ENCODE data around the gene HHAT.

Gene HHAT

DNA sequence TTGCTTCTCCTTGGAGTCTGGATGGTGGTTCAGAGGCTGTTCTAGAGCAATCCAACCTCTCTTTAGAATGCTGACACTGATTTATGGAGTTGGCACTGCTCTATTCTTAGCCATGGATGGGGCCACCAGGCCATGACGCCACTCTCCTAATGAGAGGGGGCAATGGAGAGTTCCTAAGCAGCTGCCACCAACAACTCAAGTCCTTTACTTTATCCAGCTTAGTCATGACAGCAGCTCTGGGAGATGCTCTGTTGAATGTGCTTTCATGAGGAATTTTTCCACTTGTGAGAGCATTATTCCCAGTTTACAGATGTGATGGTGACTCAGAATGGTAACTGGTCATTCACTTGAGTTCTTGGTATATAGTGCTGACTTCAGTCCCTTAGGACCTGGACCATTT is 366.3 kb downstream of the HHAT start:
- DNase-seq = no peak

DNA sequence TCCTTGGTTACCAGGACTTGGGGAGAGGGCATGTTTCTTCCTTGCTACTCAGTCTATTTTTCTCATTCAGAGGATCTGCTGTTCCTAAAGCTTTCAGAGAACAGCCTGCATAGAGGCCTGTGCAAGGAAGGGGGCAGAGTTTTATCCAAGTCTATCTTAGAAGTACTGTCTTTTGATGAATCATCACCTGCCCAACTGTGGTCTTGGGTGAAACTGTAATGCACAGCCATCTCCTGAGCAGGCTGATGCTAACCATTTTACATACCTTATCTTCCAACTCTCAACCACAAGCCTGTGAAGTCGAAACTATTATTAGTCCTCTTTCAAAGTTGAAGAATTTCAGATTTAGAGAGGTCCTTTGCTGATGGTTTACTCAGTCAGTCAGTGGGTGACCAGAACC is 368.0 kb downstream of the HHAT start:
- DNase-seq = no peak

DNA sequence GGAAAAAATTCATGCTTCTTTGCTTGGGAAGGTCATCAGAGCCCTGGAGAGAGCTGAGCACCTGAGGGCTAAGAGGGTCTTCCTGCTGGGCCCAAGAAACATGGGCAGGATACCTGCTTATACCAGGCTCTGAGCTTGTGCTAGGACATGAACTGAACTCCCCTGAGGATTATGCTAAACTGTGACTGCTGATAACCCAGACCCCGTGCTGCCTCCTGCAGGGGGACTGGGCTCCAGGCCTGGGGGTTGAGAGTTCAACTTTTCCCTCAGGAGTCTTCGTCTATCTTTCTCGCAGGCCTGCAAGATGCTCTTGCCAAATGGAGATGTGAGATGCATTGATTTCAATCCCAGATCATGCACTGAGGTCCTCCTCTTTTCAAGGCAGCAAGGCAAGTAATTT is 368.5 kb downstream of the HHAT start:
- no peak for DNase-seq

DNA sequence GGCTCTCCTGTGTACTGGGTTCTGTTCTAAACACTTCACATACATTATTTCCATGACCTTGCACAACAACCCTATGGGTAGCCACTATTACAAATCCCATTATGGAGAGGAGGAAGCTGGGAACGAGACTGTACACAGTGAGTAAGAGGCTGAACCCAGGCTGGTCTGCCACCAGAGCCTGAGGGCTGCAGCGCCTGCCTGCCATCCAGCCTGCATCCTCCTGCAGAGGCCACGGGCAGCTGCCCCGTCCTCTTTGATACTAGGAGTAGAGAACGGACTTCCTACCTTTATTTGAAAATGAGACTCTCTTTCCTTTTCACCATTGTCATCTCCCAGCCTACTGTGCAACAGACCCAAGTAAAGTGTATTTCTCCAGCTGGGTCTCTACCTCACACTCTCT is 370.0 kb downstream of the HHAT start:
- DNase-seq = no peak

DNA sequence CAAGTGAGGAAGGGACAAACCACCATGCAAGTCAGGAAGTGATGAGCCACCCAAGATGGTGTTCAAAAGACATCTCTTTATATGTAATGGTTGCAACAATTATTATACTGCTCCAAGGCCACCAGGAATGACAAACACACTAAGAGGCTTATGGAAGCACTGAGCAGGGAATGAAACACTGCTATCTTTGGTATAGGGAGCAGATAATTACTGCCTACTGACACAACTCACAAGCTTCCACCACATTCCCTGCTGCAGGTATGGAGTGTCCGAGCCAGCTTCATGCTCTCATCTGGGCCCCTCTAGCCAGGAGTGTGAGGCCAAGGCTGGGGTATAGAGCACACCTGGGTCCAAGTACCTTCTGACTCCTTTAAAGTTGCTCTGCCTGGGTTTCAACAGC is 371.4 kb downstream of the HHAT start:
- no peak for DNase-seq

DNA sequence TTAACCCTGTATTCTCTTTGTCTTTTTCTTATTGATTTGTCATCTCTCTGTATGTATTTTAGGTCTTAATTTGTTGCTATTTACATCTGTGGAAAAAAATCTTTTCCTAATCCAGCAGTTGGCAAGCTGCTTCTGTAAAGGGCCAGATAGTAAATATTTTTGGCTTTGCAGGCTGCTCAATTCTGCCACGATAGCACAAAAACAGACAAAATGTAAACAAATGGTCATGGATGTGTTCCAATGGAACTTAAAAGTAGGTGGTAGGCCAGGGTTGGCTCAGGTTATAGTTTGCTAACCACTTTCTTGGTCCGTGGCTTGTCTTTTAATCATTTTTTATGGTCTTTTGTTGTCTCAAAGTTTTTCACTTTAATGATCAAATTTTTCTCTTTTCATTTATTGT is 371.8 kb downstream of the HHAT start:
- DNase-seq = no peak

DNA sequence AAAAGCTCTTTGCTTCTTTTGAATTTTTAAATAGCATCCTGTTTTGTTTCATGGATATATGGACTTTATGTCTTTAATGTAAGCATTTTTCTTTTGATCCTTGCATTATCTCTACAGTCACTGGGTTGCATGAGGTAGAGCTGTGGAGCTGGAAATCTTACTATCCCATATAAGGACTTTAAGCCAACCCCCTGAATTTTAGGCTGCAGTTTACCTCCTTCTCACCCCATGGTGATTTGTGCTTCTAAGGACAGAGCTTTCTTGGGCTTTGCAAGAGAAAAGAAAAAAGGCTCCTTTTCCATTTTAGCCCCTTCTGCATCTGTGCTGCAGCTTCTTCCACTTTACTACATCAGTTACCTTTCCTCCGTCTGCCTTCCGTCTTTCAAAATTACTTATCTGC is 373.8 kb downstream of the HHAT start:
- no peak for DNase-seq

DNA sequence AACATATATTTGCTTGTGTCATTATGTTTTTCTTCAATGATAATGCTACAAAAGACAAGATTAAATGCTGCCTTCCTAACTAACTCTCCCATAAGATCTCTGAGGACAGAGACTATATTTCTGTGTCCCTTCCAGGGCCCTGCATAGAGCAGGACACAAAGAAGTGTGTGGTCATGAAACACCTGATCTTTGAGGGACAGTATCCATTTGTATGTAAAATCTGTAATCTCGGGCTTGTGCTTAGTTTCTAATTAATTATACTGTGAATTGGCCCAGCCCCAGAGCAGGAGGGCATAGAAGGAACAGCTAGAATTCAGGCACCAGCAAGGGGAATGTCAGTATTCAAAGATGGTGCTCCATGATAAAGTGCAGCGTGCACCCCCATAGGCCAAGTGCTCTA is 374.9 kb downstream of the HHAT start:
- no peak for DNase-seq

DNA sequence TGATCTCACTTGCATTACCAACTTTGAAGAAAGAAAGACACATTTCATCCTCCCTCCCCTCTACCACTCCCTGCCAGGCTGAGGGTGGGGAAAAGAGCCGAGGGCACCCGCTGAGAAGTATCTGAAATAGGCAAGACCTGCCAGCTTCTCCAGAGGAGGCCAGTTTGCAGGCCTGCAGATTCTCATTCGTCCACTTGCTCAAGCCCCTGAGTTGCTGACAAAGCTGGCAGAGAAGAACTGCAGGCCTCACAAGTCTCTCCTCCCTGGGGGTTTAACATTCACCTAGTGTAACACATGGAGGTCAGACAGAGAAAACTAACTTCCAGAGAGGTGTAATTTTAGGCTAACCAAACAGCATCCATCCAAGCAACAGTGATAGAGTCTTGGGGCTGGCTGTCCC is 376.4 kb downstream of the HHAT start:
- no peak for DNase-seq

DNA sequence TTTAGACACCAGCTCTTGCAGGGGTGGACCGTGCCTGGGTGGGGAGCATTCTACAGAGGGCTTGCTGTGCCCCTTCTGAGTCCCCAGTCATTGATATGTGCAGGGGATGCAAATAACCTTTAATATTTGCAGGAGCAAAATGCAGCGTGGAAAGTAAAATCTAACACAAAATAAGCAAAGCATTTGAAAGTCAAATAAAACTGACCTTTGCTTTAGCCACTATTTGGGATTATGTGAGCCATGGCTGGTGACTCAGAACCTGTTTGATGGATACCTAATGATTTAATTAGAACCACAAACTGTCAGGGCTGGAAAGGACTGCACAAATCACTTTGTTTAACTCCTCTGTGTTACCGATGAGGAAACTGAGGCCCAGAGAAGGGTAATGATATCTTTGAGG is 377.5 kb downstream of the HHAT start:
- DNase-seq = no peak

DNA sequence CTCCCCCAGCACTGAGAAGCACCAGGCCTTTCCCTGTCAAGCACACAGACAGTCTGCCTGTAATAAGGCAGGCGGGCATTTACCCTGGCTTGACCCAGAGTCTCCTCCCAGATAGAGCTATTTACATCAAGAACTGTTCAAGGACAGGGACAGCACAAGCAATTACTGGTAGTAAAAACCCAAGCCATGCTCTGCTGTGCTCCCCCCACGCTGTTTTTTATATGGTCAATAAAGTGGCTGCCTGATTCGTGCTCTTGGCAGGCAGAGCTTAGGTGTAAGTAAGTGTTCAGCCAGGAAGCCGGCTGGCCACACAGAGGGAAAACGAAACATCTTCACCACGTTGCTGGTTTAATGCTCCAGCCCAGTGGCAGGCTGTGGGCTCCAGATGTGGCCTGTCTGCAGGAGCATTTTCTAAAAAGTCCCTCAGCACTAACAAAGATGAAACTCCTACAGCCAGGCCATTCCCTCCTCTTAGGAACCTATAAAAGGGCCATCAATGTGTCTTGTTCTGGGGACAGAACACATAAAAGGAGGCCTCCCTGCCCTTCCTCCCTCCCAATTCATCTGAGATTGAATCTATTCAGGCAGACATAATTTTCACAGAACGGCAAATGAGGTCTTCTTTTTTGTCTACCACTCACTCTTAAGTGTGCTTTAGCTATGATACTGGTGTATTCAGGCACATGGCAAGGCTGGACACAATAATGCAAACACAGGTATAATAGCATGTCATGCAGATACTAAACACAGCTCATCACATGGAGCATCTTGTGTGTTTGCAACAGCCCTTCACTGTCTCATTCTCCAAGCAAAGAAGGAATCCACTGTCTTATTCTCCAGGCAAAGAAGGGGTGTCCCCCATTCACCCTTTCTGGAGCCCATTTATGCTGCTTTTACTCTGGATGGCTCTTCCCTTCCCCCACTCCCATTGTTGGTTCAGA is 378.9 kb downstream of the HHAT start:
- no peak for DNase-seq

DNA sequence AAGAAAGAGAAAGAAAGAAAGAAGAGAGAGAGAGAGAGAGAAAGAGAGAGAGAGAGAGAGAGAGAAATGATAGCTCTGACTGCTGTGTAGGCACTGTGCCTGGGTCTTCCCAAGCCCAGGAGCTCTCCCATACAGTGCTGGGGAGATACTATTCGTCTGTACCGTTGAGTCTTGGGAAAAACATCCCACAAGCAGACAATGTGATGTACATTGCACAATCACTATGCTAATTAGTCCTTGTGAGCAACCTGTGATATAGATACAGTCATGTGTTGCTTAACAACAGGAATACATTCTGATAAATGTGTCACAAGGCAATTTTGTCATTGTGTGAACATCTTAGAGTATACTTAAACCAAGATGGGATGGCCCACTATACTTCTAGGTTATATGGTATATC is 381.0 kb downstream of the HHAT start:
- DNase-seq = no peak

DNA sequence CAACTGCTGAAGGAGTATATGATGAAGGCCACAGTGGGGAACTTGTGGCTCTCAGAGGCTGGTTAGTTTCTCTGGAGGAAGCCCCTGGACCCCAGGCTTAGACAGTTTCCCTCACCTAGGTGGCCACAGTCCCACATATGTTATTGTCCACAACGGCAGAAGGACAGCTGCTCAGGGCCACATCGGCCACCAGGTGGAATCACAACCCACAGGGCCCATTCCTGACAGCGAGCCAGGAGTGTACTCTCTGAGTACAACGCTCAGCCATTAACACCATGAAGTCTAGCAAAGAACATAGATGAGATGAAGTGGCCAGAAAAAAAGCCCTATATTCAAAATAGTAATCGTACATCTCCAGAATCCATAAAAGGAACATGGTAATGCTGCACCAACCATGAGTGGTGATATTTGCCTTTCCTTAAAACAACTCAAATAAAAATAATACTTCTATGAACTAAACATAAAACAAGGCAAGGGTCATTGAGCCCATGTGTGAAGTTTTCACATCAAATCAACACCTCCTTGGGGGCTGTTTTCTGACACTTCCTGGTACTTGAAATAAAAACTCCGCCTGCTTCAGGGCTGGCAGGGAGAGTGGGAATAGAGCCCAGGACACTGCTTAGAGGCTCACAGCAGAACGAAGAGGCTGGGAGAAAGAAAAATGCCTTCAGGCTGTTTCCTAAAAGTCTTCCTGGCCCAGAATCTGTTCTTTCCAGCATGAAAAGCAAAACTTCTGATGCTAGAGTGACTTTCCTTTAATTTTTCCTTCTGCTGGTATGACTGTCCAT is 383.3 kb downstream of the HHAT start:
- DNase-seq = no peak

DNA sequence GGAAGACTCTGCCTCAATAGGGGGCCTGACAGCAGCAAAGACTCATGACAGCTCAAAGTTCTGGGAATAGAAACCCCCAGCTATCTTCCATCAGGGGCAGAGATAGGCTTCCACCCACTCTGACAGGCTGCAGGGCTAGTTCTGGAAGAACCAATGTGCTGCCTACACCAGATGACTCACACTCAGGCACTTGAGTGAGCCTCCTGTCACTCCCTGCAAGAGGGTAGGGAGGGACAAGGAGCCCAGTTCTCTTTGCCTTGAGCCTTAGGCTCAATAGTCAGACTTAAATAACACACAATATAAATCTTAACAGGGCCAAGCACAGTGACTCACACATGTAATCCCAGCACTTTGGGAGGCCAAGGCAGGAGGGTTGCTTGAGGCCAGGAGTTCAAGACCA is 386.4 kb downstream of the HHAT start:
- no peak for DNase-seq

DNA sequence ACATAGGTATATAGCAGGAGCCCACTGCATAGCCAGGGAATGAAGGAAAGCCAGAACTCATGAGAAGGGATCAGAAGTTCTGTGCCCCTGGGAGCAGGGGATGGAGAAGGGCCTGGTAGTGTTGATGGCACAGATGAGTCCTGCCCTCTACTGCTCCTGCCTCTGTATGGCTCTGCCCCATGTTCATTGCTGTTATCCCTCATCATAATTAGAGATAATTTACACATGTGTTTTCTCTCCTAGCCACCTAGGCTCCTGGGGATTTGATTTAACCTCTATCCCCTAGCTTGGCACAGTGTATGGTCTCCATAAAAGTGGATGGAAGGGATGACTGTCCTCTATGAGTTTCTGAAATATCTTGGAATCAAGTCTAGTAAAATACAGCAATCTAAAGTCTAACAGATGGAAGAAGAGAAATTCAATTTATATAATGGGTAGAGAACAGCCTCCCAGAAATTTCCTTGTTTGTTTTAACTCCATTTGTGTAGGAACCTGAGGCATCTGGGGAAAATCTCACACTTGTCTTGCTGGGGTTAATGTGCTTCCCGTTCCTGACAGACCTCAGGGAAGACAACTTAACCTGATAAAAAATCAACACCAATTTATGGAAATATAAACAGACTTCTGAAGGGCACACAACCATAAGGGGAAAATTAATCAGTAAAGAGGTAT is 393.8 kb downstream of the HHAT start:
- DNase-seq = no peak

DNA sequence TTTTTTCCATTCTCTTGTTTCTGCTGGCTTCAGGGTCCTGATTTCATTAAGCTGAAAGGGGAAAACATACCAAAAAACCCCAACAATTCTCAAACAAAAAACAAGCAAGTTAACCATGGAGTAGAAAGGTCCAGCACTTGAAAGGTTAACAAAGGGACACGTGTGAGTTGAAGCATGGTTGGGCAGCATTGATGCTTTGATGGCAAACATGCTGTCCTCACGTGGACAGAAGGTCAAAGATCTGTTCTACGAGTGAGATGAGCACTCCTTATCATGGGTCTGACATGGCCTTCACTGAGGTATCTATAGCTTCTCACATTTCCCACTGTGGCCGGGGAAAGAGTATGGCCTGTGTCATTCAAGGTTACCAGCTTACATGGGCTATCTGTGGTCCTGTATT is 394.9 kb downstream of the HHAT start:
- no peak for DNase-seq

DNA sequence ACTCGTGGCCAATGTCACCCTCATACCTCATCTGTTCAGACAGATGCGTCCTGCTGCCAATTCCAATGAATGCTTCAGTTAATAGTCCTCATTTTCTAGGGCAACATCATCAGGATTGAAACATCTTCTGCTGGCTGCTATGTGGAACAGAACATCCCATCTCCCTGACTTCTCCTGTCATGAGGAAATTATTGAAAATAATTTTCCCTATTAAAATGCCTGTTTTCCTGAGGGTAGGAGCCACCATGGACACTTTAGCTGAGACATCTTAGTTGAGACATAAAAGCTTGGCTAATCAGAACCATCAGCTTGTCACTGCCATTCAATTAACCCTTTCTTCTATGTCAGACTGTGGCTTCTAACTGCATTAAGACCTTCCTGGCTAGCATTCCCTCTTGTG is 396.1 kb downstream of the HHAT start:
- no peak for DNase-seq
